Bronchial epithelial cell (primary cell): ENCODE results near the gene DMRT1. TPM values are rescaled to one million over a fixed set of nuclear protein-coding genes. Genes with fewer than 3 reads are reported as not detected.

Experiments used
- DNase-seq: peaks from one replicate; pipeline ENCODE4 v3.0.0-alpha.2; 2010; ENCODE audit warnings: low read depth
- FAIRE-seq: peaks from 2 replicates; lab custom pipeline; 2011; peaks lifted over from hg19 to GRCh38; lab: Jason Lieb, UNC
- H3K27me3 ChIP-seq: 2 replicates; pipeline ENCODE4 v1.5.1; 2011; ENCODE audit warnings: low read length; ENCODE audit not compliant: control insufficient read depth, insufficient read depth
- H3K36me3 ChIP-seq: 2 replicates; pipeline ENCODE4 v1.5.1; 2011; ENCODE audit warnings: low read length; ENCODE audit not compliant: control insufficient read depth, insufficient read depth
- H3K4me3 ChIP-seq: 2 replicates; pipeline ENCODE4 v1.5.1; 2011; ENCODE audit warnings: mild to moderate bottlenecking, low read depth, low read length, control low read depth
- total RNA-seq: library from RNA; depleted of rRNA; stranded (reverse); fragments of >200 nt; gene quantifications from 2 replicates; pipeline ENCODE4 v1.2.1, GENCODE V29; 2014
- TF ChIP-seq, protein P1 (sequence below): IDR thresholded peaks from 2 replicates; pipeline ENCODE4 v1.5.1; 2011; ENCODE audit warnings: mild to moderate bottlenecking, moderate library complexity, low read length, control low read depth, inconsistent platforms; ENCODE audit not compliant: insufficient read depth, severe bottlenecking

DMRT1 gene
- total RNA-seq, 1 donor from 2014 or later: not detected

DNA sequence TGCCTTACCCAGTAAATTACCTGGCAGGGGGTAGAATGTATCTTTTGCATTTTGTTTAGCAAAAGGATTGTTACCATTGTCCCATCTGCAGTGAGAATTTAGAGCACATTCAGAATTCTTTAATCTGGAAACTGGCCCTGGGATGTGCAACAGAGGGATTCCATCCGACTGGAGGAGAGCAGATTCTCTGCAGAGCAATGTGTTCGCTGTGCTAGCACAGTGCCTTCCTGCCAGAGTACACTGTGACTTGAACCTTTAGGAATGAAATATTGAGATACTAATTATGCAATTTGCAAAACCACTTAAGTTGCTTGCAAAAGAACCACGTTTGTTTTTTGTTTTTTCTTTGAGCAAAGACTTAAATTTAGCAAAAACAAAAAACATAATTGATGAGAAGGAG is 22.5 kb upstream of the DMRT1 start:
- TF ChIP-seq, protein P1, sequence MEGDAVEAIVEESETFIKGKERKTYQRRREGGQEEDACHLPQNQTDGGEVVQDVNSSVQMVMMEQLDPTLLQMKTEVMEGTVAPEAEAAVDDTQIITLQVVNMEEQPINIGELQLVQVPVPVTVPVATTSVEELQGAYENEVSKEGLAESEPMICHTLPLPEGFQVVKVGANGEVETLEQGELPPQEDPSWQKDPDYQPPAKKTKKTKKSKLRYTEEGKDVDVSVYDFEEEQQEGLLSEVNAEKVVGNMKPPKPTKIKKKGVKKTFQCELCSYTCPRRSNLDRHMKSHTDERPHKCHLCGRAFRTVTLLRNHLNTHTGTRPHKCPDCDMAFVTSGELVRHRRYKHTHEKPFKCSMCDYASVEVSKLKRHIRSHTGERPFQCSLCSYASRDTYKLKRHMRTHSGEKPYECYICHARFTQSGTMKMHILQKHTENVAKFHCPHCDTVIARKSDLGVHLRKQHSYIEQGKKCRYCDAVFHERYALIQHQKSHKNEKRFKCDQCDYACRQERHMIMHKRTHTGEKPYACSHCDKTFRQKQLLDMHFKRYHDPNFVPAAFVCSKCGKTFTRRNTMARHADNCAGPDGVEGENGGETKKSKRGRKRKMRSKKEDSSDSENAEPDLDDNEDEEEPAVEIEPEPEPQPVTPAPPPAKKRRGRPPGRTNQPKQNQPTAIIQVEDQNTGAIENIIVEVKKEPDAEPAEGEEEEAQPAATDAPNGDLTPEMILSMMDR: no peak
- DNase-seq (no peak), FAIRE-seq (no peak)
- Histone ChIP-seq H3K36me3 (no peaks in the 10 kb centered on the region), H3K27me3 (no peaks in the 10 kb centered on the region), H3K4me3 (no peak overlapping the region)

DNA sequence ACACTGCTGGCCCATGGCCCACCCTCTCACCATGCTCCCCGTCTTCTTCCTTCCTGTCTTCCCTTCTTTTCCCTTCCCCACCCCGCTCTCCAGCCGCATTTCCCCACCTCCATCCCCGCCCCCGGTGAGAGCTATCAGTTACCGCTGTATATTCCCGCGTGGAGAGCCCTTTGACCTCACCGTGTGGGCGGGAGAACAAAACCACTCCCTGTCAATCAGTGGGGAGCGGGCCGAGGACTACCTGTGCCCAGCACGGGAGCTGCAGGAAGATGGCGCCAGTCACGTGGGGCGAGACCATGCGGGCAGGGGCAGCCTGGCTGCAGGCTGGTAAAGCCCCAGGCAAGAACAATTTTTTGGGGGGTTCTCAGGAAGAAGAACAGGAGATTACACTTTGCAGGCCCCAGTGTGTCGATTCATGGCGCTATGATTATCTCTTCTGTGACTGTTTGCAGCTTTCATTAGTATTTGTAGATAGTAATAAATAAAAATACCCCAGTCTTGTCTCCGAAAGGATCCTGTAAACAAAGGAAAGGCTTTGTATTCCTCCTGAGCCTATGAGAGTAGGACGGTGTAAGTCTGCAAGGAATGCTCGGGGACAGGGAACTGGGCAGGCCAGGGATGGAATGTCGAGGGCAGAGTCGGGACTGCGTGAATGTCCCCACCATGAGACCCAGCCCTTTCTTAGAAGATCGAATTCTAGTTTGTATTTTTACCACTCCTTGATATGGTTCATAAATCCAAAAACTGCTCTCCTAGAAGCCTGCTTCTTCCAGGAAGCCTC is 14.8 kb upstream of the DMRT1 start:
- Histone ChIP-seq H3K36me3 (no peaks in the 10 kb centered on the region), H3K4me3 (no peak overlapping the region), H3K27me3 (no peaks in the 10 kb centered on the region)
- TF ChIP-seq, protein P1: no peak
- no peak for FAIRE-seq
- no peak for DNase-seq

DNA sequence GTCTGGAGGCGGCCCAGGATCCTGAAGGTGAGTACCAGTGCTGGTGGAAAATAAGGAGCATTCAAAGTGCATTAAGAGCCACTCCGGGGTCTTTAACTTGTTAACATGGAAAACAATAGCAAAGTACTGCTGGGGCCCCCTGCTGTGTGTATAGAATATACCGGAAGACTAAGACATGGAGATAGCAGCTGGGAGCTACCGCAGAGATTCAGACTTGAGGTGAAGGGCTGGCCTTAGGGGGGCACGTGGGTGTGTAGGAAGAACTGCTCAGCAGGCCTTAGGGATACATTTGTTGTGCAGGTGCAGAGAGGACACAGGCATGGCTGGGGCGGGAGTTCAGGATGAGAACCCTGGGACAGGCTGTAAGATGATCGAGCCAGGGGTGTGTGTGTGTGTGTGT is 1.2 kb upstream of the DMRT1 start:
- Histone ChIP-seq H3K4me3 (no peak overlapping the region), H3K27me3 (peaks cover 23% of the 10 kb centered on the region), H3K36me3 (no peaks in the 10 kb centered on the region)
- no peak for DNase-seq
- no peak for FAIRE-seq
- TF ChIP-seq, protein P1: no peak

DNA sequence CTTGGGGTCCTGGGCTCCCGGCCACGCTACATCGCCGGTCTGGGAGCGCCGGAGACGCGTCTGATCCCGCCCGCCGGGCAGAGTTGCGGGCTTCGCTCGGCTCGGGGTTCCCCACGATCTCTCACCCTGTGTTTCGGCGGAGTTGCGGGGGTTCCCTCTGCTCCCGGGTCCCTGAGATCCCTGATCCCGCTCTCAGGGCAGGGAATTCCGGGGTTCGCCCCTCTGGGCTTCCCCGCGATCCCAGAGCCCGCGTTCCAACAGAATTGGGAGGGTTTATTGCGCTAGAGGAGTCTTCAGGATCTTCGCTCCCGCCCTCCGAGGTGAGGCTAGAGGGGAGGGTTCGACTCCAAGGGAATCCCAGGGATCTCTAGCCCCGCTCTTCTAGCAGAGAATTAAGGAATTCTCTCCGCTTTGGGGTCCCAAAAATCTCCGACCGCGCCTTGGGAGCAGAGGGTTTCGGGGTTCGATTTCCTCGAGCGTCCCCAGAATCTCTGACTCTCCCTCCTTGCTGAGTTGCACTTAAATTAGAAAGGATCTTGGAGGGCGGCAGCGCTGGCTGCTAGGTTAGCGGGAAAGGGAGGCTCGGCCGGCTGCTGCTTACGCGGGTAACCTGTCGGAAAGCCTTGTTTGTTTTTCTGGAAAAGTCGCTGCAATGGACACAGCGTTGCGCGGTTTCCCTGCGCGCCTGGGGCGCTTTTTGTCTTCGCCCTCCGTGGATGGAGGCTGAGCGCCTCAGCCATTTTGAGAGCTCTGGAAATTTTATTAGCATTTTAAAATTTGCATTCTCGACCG is 1.3 kb downstream of the DMRT1 start:
- TF ChIP-seq, protein P1: no peak
- H3K27me3 ChIP-seq: peaks cover 23% of the 10 kb centered on the region
- H3K36me3 ChIP-seq: no peaks in the 10 kb centered on the region
- FAIRE-seq: no peak
- no peak for DNase-seq
- no peak overlapping the region for H3K4me3 ChIP-seq

DNA sequence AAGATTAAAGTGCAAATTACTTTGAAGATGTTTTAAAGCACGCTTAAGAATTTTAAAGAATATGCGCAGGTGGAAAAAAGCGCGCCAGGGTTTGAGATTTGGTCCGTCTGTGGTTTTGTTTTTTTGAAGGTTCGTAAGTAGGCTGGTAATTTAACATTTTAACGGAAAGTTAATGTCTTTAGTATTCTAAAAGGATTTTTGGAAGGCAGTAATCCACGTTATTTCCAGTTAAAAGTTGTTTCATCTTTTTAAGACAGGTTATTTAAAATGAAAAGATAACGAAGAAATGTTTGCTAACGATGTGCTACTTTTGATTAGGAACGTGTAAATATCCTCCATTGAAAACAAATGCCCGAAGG is 1.9 kb downstream of the DMRT1 start:
- FAIRE-seq (no peak), DNase-seq (no peak)
- Histone ChIP-seq H3K36me3 (no peaks in the 10 kb centered on the region), H3K4me3 (no peak overlapping the region), H3K27me3 (peaks cover 23% of the 10 kb centered on the region)
- TF ChIP-seq, protein P1: no peak
